B cell (primary cell): ENCODE results near the gene SLC22A2. TPM values are rescaled to one million over a fixed set of nuclear protein-coding genes. Genes with fewer than 3 reads are reported as not detected.

Experiments
- ATAC-seq: fragments of 200-7000 bp; cut with Tn5 transposase; one replicate; pipeline ENCODE4 v1.10.0; 2021; ENCODE audit warnings: low read depth, mild to moderate bottlenecking, moderate number of reproducible peaks, moderate library complexity
- CTCF ChIA-PET: fragments of 350-600 bp; sonication (Branson Sonifier 250); formaldehyde crosslinking; loops from one replicate; lab custom pipeline; 2021; ENCODE audit warnings: antibody characterized with exemption, inconsistent platforms; lab: Charles Lee
- POLR2A ChIA-PET: fragments of 350-600 bp; sonication (Branson Sonifier 250); formaldehyde crosslinking; loops from one replicate; lab custom pipeline; 2021; ENCODE audit warnings: antibody characterized with exemption; lab: Charles Lee
- DNase-seq: peaks from one replicate; pipeline ENCODE4 v3.0.0; 2013
- H2AFZ ChIP-seq: 2 replicates; pipeline ENCODE4 v1.6.1; 2012; ENCODE audit warnings: mild to moderate bottlenecking, low read depth, low read length; ENCODE audit not compliant: insufficient read depth, poor library complexity, severe bottlenecking
- H3K27ac ChIP-seq, 2 donors: 1 replicate in 1 of 2; 2 replicates in 1 of 2; pipeline ENCODE4 v1.5.1; 2012 to 2013; ENCODE audit warnings: low read length in 2 of 2, mild to moderate bottlenecking in 2 of 2, moderate library complexity in 1 of 2
- H3K27me3 ChIP-seq, 4 experiments: fragments of 200-600 bp in 1 of 4; sonication (generic) in 1 of 4; replicated peaks in 1 of 4; 1 replicate in 2 of 4; 2 replicates in 2 of 4; pipeline versions ENCODE4 v1.6.1 to v1.7.0; 2013 to 2016; ENCODE audit warnings: low read length in 3 of 4, mild to moderate bottlenecking in 2 of 4, mixed read lengths in 1 of 4, moderate library complexity in 1 of 4; ENCODE audit not compliant: insufficient read depth in 4 of 4, control insufficient read depth in 3 of 4; ENCODE audit errors: control extremely low read depth in 1 of 4
- H3K36me3 ChIP-seq, 2 experiments: replicated peaks in 1 of 2; 1 replicate in 1 of 2; 2 replicates in 1 of 2; pipeline versions ENCODE4 v1.6.1 to v1.7.1; 2013; ENCODE audit warnings: low read length in 1 of 2; ENCODE audit not compliant: insufficient read depth in 2 of 2, control insufficient read depth in 1 of 2; ENCODE audit errors: control extremely low read depth in 1 of 2, extremely low read depth in 1 of 2
- H3K4me1 ChIP-seq, 2 donors: fragments of 200-600 bp in 1 of 2; sonication (generic) in 1 of 2; 1 replicate in 1 of 2; 2 replicates in 1 of 2; pipeline versions ENCODE4 v1.5.1 to v1.6.1; 2013 to 2017; ENCODE audit warnings: low read length in 2 of 2; ENCODE audit not compliant: control insufficient read depth in 2 of 2, insufficient read depth in 2 of 2
- H3K4me2 ChIP-seq: replicated peaks from 2 replicates; pipeline ENCODE3; 2012; ENCODE audit warnings: mild to moderate bottlenecking, low read depth, low read length; ENCODE audit not compliant: poor library complexity, severe bottlenecking
- H3K4me3 ChIP-seq, 5 experiments: fragments of 200-600 bp in 1 of 5; sonication (generic) in 1 of 5; 1 replicate in 3 of 5; 2 replicates in 2 of 5; pipeline versions ENCODE4 v1.5.1 to v1.7.0; 2011 to 2016; ENCODE audit warnings: low read length in 4 of 5, mild to moderate bottlenecking in 4 of 5, low read depth in 2 of 5, control low read depth in 1 of 5, moderate library complexity in 1 of 5; ENCODE audit not compliant: insufficient read depth in 1 of 5; ENCODE audit errors: control extremely low read depth in 1 of 5, extremely low read depth in 1 of 5
- H3K79me2 ChIP-seq: fragments of 200-600 bp; sonication (generic); one replicate; pipeline ENCODE4 v1.6.0; 2016; ENCODE audit warnings: low read length; ENCODE audit not compliant: control insufficient read depth, insufficient read depth
- H3K9ac ChIP-seq: fragments of 200-600 bp; sonication (generic); 2 replicates; pipeline ENCODE4 v1.6.1; 2017; ENCODE audit warnings: mild to moderate bottlenecking, low read length, moderate library complexity
- H3K9me3 ChIP-seq, 3 donors: one replicate each; pipeline versions ENCODE4 v1.6.1 to v1.7.1; 2013; ENCODE audit warnings: low read length in 2 of 3; ENCODE audit not compliant: control insufficient read depth in 2 of 3, insufficient read depth in 1 of 3; ENCODE audit errors: control extremely low read depth in 1 of 3
- H4K20me1 ChIP-seq: 2 replicates; pipeline ENCODE4 v1.6.0; 2012; ENCODE audit warnings: mild to moderate bottlenecking, low read length; ENCODE audit not compliant: insufficient read depth, control insufficient read depth, poor library complexity, severe bottlenecking
- H3K27ac Mint-ChIP-seq: one replicate; pipeline ENCODE4 v1.8.0; 2021; ENCODE audit warnings: mixed read lengths
- H3K27me3 Mint-ChIP-seq: one replicate; pipeline ENCODE4 v1.8.0; 2021; ENCODE audit warnings: mixed read lengths
- H3K4me1 Mint-ChIP-seq: one replicate; pipeline ENCODE4 v1.8.0; 2021; ENCODE audit warnings: mixed read lengths
- H3K4me3 Mint-ChIP-seq: one replicate; pipeline ENCODE4 v1.8.0; 2021; ENCODE audit warnings: mixed read lengths
- H3K9me3 Mint-ChIP-seq: one replicate; pipeline ENCODE4 v1.8.0; 2022; ENCODE audit warnings: mixed read lengths; ENCODE audit not compliant: insufficient read depth
- EZH2 ChIP-seq: IDR thresholded peaks from 2 replicates; pipeline ENCODE4 v1.6.1; 2012; ENCODE audit warnings: borderline replicate concordance, low read depth, mild to moderate bottlenecking, moderate library complexity, low read length; ENCODE audit not compliant: insufficient read depth, poor library complexity, severe bottlenecking
- WGBS: methylation state at CpG from one replicate; pipeline ENCODE4 v1.1.5; 2013; ENCODE audit warnings: missing lambda C conversion rate; ENCODE audit not compliant: insufficient coverage; 5-methylcytosine and 5-hydroxymethylcytosine counted together
- intact Hi-C: fragments of 100-400 bp; cut with micrococcal nuclease; formaldehyde crosslinking; loops from one replicate; pipeline ENCODE4 v1.10.0; 2022
- polyA plus RNA-seq: library from polyadenylated mRNA; depleted of rRNA; stranded (reverse); fragments of >200 nt; gene quantifications from 2 replicates; pipeline ENCODE4 v1.2.3, GENCODE V29; 2012
- total RNA-seq, 2 donors: library from RNA; stranded (reverse); fragments of 120-200 nt in 1 of 2; gene quantifications; 1 replicate in 1 of 2; 2 replicates in 1 of 2; pipeline versions ENCODE4 v1.2.3 to v1.2.4, GENCODE V29; 2013 to 2022
- TF ChIP-seq, protein P1 (sequence below): fragments of 200-600 bp; IDR thresholded peaks from one replicate; pipeline ENCODE4 v1.8.0; 2022; ENCODE audit warnings: antibody characterized with exemption, mild to moderate bottlenecking

The SLC22A2 gene
- total and polyA plus RNA-seq, 2 donors (not counting 1 experiment from before 2014, with no cell fraction given), result not detected

DNA sequence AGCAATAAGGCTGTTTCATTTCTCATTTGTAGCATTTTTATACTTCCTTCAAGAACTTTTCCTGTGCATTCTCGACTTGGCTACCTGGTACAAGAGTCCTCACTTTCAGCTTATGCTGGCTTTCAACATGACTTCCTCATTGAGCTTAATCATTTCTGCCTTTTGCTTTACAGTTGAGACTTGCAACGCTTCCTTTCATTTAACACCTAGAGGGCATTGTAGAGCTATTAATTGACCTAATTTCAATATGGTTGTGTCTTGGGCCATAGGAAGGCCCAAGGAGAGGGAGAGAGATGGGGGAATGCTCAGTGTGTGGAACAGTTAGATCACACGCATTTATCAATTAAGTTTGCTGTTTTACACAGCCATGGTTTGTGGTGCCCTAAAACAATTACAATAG, 37.2 kb downstream of the SLC22A2 start:
- WGBS, result 0% methylated on average over 1 of the region's 3 CpGs
- Mint-ChIP-seq H3K4me3 (no peak overlapping the region), H3K27me3 (peaks cover 14% of the 10 kb centered on the region), H3K27ac (no peak overlapping the region), H3K4me1 (no peaks in the 10 kb centered on the region), H3K9me3 (peaks cover 4% of the 10 kb centered on the region)
- ChIA-PET CTCF (no interaction called here), POLR2A (no interaction called here)
- no peak for DNase-seq
- intact Hi-C loops, result no loop called here
- H3K4me3 ChIP-seq, result no peak overlapping the region
- no peaks in the 10 kb centered on the region for H3K9me3 ChIP-seq
- H3K36me3 ChIP-seq, result no peaks in the 10 kb centered on the region
- ATAC-seq, result no peak
- H3K27me3 ChIP-seq, result peaks cover 0 to 3% (median 0%) of the 10 kb centered on the region in 4 experiments
- no peak overlapping the region for H3K4me2 ChIP-seq
- no peak for TF ChIP-seq EZH2
- TF ChIP-seq, protein P1, sequence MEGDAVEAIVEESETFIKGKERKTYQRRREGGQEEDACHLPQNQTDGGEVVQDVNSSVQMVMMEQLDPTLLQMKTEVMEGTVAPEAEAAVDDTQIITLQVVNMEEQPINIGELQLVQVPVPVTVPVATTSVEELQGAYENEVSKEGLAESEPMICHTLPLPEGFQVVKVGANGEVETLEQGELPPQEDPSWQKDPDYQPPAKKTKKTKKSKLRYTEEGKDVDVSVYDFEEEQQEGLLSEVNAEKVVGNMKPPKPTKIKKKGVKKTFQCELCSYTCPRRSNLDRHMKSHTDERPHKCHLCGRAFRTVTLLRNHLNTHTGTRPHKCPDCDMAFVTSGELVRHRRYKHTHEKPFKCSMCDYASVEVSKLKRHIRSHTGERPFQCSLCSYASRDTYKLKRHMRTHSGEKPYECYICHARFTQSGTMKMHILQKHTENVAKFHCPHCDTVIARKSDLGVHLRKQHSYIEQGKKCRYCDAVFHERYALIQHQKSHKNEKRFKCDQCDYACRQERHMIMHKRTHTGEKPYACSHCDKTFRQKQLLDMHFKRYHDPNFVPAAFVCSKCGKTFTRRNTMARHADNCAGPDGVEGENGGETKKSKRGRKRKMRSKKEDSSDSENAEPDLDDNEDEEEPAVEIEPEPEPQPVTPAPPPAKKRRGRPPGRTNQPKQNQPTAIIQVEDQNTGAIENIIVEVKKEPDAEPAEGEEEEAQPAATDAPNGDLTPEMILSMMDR, result no peak
- no peak overlapping the region for H3K9ac ChIP-seq
- no peak overlapping the region for H3K27ac ChIP-seq
- H3K4me1 ChIP-seq, result no peaks in the 10 kb centered on the region
- no peak overlapping the region for H2AFZ ChIP-seq
- H3K79me2 ChIP-seq, result no peaks in the 10 kb centered on the region
- no peaks in the 10 kb centered on the region for H4K20me1 ChIP-seq

DNA sequence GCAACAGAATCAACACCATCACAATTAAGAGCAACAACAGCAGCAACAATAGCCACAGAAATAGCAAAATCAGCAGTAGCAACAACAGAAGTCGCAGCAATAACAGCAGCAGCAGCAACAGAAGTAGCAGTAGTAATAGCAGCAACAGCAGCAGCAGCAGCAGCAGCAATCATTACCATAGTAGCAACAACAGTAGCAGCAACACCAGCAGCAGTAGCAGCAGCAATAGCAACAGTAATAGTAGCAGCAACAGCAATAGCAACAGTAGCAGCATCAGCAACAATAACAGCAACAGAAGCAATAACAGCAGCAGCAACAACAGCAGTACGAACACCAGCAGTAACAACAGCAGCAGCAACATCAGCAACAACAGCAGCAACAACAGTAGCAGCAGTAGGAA, 39.8 kb downstream of the SLC22A2 start:
- ATAC-seq (no peak), DNase-seq (no peak)
- POLR2A ChIA-PET, result no interaction called here
- H3K4me3 Mint-ChIP-seq, result no peak overlapping the region
- Histone ChIP-seq H3K4me1 (no peaks in the 10 kb centered on the region), H4K20me1 (no peaks in the 10 kb centered on the region), H3K27me3 (peaks cover 0 to 3% (median 1%) of the 10 kb centered on the region in 4 experiments), H3K9ac (no peak overlapping the region), H3K27ac (no peak overlapping the region), H3K4me3 (no peak overlapping the region), H2AFZ (no peak overlapping the region), H3K9me3 (peaks cover 0 to 7% (median 0%) of the 10 kb centered on the region in 3 donors), H3K4me2 (no peak overlapping the region), H3K79me2 (no peaks in the 10 kb centered on the region), H3K36me3 (no peaks in the 10 kb centered on the region)
- CTCF ChIA-PET, result no interaction called here
- H3K27me3 Mint-ChIP-seq, result peaks cover 32% of the 10 kb centered on the region
- H3K27ac Mint-ChIP-seq, result no peak overlapping the region
- H3K9me3 Mint-ChIP-seq, result peaks cover 4% of the 10 kb centered on the region
- TF ChIP-seq, protein P1, result no peak
- TF ChIP-seq EZH2, result no peak
- 25% methylated on average over 1 of the region's 2 CpGs for WGBS
- no peaks in the 10 kb centered on the region for H3K4me1 Mint-ChIP-seq
- intact Hi-C loops, result no loop called here
